Breast epithelium (tissue), 4 donors: ENCODE data around the gene SF3A2. TPM values are rescaled to one million over a fixed set of nuclear protein-coding genes. Genes with fewer than 3 reads are reported as not detected.

Source experiments
- DNase-seq, 2 donors: peaks; one replicate each; pipeline ENCODE4 v3.0.0-alpha.2; 2019; ENCODE audit warnings: low spot score in 2 of 2
- H3K27ac ChIP-seq, 2 donors: fragments of 200-600 bp; sonication (generic) in 1 of 2; one replicate each; pipeline ENCODE4 v1.5.1; 2016 to 2019; ENCODE audit warnings: mild to moderate bottlenecking in 1 of 2
- H3K27me3 ChIP-seq, 2 donors: fragments of 200-600 bp; sonication (generic) in 1 of 2; one replicate each; pipeline versions ENCODE4 v1.5.1 to v1.6.0; 2017 to 2019; ENCODE audit warnings: control low read depth in 1 of 2, mild to moderate bottlenecking in 1 of 2
- H3K36me3 ChIP-seq: fragments of 200-600 bp; one replicate; pipeline ENCODE4 v1.5.1; 2019
- H3K4me1 ChIP-seq, 2 donors: fragments of 200-600 bp; sonication (generic); one replicate each; pipeline ENCODE4 v1.5.1; 2016 to 2019; ENCODE audit warnings: control low read depth in 1 of 2
- H3K4me3 ChIP-seq, 3 donors: fragments of 200-600 bp; sonication (generic); 1 replicate in 2 of 3; 2 replicates in 1 of 3; pipeline ENCODE4 v1.5.1; 2016 to 2019; ENCODE audit warnings: mild to moderate bottlenecking in 3 of 3, moderate library complexity in 2 of 3
- H3K9me3 ChIP-seq, 2 donors: fragments of 200-600 bp; sonication (generic) in 1 of 2; one replicate each; pipeline ENCODE4 v1.5.1; 2016 to 2019; ENCODE audit warnings: control low read depth in 1 of 2
- POLR2A ChIP-seq: fragments of 450-650 bp; IDR thresholded peaks from one replicate; pipeline ENCODE4 v1.6.1; 2016; ENCODE audit warnings: antibody characterized with exemption, mild to moderate bottlenecking, moderate library complexity
- POLR2AphosphoS5 ChIP-seq, 3 donors: sonication (generic); formaldehyde crosslinking; IDR thresholded peaks; one replicate each; pipeline ENCODE4 v1.6.1; 2017; ENCODE audit warnings: antibody characterized with exemption in 3 of 3
- intact Hi-C: fragments of 100-400 bp; cut with DNase I; formaldehyde crosslinking; loops from one replicate; pipeline ENCODE4 v1.15.1; 2023; ENCODE audit warnings: low total_unique reads
- total RNA-seq, 3 donors: library from RNA; depleted of rRNA; stranded (reverse); fragments of >200 nt; gene quantifications; one replicate each; pipeline ENCODE4 v1.1.0, GENCODE V29; 2016
- TF ChIP-seq, protein P1 (sequence below), 3 donors: fragments of 450-650 bp; IDR thresholded peaks; one replicate each; pipeline ENCODE4 v1.5.1; 2016 to 2017; ENCODE audit warnings: antibody characterized with exemption in 3 of 3, mild to moderate bottlenecking in 3 of 3, moderate library complexity in 3 of 3

The SF3A2 gene
- total RNA-seq, 3 donors from 2014 or later = 32.6 to 38.0 (median 33.3) TPM

DNA sequence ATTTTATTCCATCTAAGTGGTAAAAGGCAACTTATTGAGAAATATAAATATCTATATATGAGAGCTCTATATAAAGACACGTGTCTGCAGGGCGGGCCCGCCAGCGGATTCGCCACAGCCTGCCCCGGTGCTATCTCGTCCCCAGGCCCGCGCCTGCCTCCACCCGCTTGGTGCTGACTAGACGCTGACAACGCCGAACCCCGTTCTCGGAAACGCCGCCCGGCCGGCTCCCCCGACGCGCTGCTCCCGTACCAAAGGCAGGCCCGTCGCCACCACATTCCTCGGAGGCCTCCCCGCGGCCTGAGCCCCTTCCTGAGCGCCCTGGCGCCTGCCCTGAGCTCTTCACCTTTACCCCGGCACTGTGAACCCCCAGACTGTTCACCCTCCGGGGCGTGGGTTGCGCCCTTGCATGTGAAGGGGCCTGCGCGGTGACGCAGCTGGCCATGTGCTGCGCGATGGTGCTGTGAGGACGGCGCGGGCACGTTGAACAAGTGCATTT, 6.5 kb upstream of the SF3A2 start:
- intact Hi-C loops = no loop called here
- H3K36me3 ChIP-seq = no peaks in the 10 kb centered on the region
- no peaks in the 10 kb centered on the region for H3K9me3 ChIP-seq
- DNase-seq = no peak
- TF ChIP-seq, protein P1, sequence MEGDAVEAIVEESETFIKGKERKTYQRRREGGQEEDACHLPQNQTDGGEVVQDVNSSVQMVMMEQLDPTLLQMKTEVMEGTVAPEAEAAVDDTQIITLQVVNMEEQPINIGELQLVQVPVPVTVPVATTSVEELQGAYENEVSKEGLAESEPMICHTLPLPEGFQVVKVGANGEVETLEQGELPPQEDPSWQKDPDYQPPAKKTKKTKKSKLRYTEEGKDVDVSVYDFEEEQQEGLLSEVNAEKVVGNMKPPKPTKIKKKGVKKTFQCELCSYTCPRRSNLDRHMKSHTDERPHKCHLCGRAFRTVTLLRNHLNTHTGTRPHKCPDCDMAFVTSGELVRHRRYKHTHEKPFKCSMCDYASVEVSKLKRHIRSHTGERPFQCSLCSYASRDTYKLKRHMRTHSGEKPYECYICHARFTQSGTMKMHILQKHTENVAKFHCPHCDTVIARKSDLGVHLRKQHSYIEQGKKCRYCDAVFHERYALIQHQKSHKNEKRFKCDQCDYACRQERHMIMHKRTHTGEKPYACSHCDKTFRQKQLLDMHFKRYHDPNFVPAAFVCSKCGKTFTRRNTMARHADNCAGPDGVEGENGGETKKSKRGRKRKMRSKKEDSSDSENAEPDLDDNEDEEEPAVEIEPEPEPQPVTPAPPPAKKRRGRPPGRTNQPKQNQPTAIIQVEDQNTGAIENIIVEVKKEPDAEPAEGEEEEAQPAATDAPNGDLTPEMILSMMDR (IDR thresholded peaks at IDR 0.05) = no peak
- TF ChIP-seq POLR2AphosphoS5 (IDR thresholded peaks at IDR 0.05) (no peak), POLR2A (no peak)
- no peaks in the 10 kb centered on the region for H3K27me3 ChIP-seq
- no peak overlapping the region for H3K4me3 ChIP-seq
- no peak overlapping the region for H3K27ac ChIP-seq
- H3K4me1 ChIP-seq = peaks cover 0 to 5% of the 10 kb centered on the region in 2 donors

DNA sequence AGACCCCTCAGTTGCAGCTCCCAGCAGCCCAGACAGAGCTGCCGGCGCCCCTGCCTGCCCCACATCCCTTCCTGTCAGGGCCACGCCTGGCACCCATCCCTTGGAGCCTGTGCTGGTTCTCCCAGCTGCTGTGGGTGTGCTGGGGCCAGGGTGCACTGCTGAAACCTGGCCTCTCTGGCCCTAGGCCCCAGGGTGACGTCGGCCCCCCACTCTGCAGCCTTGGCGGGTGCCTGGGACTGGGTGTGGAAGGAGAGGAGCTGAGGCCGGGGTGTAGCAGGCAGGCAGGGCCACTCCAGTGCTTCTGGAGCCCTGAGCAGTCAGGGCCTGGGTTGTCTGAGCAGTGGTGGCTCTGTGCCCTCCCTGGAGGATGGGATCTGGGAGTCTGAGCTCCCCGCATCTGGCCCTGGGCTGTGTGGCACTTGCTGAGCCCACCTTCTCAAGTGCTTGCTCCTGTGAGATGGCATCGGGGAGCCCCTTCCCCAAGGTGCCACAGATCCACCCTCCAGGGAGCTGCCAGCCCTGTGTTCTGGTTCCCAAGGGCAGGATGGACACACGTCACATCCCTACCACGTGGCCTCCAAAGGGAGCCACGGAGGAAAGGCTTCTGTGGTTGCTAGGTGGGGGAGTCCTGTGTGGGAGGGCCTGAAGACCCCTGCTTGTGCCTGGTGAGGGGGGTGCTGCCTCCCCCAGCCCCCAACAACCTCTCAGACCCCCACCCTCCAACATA, 5.7 kb upstream of the SF3A2 start:
- peaks cover 0 to 8% of the 10 kb centered on the region in 2 donors for H3K4me1 ChIP-seq
- H3K27me3 ChIP-seq = no peaks in the 10 kb centered on the region
- H3K4me3 ChIP-seq = no peak overlapping the region
- no peaks in the 10 kb centered on the region for H3K36me3 ChIP-seq
- no peak overlapping the region for H3K27ac ChIP-seq
- no peaks in the 10 kb centered on the region for H3K9me3 ChIP-seq
- TF ChIP-seq, protein P1 (IDR thresholded peaks at IDR 0.05) = no peak
- TF ChIP-seq POLR2A = no peak
- TF ChIP-seq POLR2AphosphoS5 (IDR thresholded peaks at IDR 0.05) = no peak
- intact Hi-C loops = no loop called here
- no peak for DNase-seq

DNA sequence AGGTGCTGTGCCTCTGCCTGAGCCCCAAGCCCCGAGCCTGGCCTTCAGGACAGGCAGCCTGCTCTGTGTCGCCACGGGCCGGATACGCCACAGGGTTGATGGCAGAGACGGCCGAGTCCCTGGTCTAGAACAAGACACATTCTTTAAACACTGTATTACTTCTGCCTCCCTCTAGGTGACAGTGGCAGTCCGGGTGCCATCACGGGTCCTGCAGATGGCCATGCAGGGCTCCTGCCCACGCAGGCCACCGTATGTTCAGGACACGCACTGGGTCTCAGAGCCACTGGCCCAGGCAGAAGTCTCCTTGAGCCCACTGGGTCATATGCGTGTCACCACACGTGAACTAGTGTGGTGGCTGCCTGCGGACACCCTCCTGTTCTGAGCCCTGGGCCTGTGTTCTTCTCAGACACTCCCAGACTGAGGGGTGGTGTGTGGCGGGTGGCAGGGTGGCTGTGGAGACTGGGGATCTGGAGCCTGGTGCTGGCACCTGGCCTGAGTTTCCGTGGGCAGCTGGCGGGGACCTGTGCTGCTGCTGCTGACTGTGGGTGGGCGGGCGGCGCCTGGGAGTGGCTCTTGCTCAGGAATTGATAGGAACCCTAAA, 4.9 kb upstream of the SF3A2 start:
- Histone ChIP-seq H3K4me1 (peaks cover 0 to 8% of the 10 kb centered on the region in 2 donors), H3K36me3 (no peaks in the 10 kb centered on the region), H3K9me3 (no peaks in the 10 kb centered on the region), H3K4me3 (no peak overlapping the region), H3K27me3 (no peaks in the 10 kb centered on the region), H3K27ac (no peak overlapping the region)
- intact Hi-C loops = no loop called here
- TF ChIP-seq, protein P1 (IDR thresholded peaks at IDR 0.05) = no peak
- no peak for TF ChIP-seq POLR2A
- TF ChIP-seq POLR2AphosphoS5 (IDR thresholded peaks at IDR 0.05) = no peak
- no peak for DNase-seq

DNA sequence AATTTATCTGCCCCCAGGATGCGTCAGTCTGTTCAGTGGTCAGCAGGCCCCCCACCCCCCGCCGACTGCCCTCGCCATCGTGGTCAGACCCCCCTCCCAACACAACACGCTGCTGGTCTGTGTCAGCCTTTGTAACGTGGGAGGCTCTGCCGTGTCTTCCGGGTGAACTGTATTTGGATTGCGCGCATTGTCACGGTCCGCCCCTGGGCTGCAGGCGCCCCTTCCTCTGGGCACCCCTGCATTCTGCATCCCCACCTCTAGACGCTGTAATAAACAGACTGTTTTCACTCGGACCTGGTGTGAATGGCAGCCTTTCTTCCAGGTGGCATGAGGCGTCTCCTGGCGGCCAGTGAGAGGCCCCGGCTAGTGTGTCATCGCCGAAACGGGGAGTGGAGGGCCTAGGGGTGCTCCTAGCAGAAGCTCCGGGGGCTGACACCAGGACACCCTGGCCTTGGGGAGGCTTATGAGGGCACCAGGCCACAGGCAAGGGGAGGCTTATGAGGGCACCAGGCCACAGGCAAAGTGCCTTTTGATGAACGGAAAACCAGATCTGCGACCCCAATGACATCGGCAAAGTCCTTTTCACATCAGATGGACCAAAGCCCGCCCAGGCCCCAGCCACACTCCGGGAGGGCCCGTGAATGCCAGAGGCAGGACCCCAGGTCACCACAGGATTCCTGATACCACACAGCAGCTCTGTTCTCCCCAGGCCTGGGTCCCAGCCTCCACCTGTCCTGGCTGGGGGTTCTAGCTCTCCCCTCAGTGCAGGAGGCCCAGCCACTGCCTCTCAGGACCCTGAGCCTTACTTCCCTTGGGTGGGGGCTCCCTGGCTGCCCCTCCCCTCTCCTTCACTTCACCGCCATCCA, 4.1 kb upstream of the SF3A2 start:
- Histone ChIP-seq H3K27me3 (no peaks in the 10 kb centered on the region), H3K9me3 (no peaks in the 10 kb centered on the region), H3K27ac (no peak overlapping the region), H3K36me3 (no peaks in the 10 kb centered on the region), H3K4me1 (peaks cover 0 to 9% of the 10 kb centered on the region in 2 donors), H3K4me3 (no peak overlapping the region)
- DNase-seq = no peak
- intact Hi-C loops = no loop called here
- no peak for TF ChIP-seq POLR2AphosphoS5 (IDR thresholded peaks at IDR 0.05)
- TF ChIP-seq, protein P1 (IDR thresholded peaks at IDR 0.05) = no peak
- TF ChIP-seq POLR2A = no peak
